ENCODE data around the gene SLAMF7. TPM values are rescaled to one million over a fixed set of nuclear protein-coding genes. Genes with fewer than 3 reads are reported as not detected.

SLAMF7 gene
- total and polyA plus RNA-seq, 10 of the 15 experiments (the other 5 are each of a cell fraction or from before 2014, with no cell fraction given): 66.6 to 284 (median 108) TPM

DNA sequence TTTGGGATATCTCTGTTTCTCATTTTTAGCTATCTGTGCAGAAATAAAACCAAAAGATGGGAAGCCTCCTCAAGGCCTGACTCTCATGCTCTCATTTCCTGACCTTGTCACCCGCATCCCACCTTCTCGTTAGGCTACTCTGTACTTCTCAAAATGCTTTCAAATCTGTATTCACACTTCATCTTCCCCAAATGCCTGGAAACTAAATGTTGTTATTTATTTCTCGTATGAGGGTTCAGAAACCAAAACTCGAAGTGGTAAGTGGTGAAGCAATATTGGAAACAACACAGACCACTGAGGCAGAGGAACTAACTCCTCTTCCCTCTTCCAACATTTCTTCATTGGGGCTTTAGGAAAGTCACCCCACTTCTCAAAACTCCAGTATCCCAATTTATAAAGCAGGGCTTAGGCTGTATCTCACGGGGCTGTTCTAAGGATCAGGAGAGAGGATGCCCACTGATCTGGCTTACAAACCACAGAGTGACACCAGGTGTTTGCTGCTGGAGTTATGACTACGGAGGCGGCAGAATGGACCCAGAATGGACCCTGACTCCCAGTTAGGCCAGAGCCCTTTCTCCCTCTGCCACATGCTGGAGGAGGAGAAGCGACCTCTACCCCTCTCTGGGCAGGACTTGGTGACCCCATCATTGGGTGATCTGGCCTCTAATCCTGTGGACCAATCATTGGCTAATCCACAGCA lies 3.5 kb downstream of the SLAMF7 start (continued):
- TF ChIP-seq ZNF592 (IDR thresholded peaks at IDR 0.05) (no peak), KDM1A (IDR thresholded peaks at IDR 0.05; ENCODE audit: borderline replicate concordance) (no peak), MEF2B (IDR thresholded peaks at IDR 0.05; ENCODE audit: partially characterized antibody, poor library complexity, severe bottlenecking) (no peak), SIX5 (IDR thresholded peaks at IDR 0.05; ENCODE audit: low read depth, low read length, severe bottlenecking) (no peak), PAX8 (IDR thresholded peaks at IDR 0.05) (no peak), POLR2AphosphoS2 (IDR thresholded peaks at IDR 0.05; ENCODE audit: low read depth, low read length) (peak; percentile 11; the same call in 1 of the 2 replicates), CHD1 (IDR thresholded peaks at IDR 0.05; ENCODE audit: low read depth, low read length) (no peak), NFYA (IDR thresholded peaks at IDR 0.05; ENCODE audit: borderline replicate concordance, low read depth, low read length) (no peak), TCF3 (IDR thresholded peaks at IDR 0.05; ENCODE audit: borderline replicate concordance, insufficient read depth, low read depth, low read length) (0 out of 2 replicates have a peak, but pooled peaks have one; percentile 52), BACH1 (IDR thresholded peaks at IDR 0.05; ENCODE audit: borderline replicate concordance) (0 out of 2 replicates have a peak, but pooled peaks have one; percentile 36), STAT1 (conservative IDR thresholded peaks at IDR 0.05) (no peak), YBX1 (IDR thresholded peaks at IDR 0.05) (no peak), ESRRA (IDR thresholded peaks at IDR 0.05; ENCODE audit: low read length) (0 out of 2 replicates have a peak, but pooled peaks have one; percentile 37), EED (IDR thresholded peaks at IDR 0.05; ENCODE audit: low read depth) (0 out of 2 replicates have a peak, but pooled peaks have one; percentile 6), BHLHE40 (IDR thresholded peaks at IDR 0.05; ENCODE audit: borderline replicate concordance in 1 of 2, low read depth in 2 of 2, low read length in 1 of 2) (no peak), TCF7 (IDR thresholded peaks at IDR 0.05; ENCODE audit: borderline replicate concordance) (no peak), HDAC6 (IDR thresholded peaks at IDR 0.05; ENCODE audit: unreplicated experiment) (no peak), GATAD2B (conservative IDR thresholded peaks at IDR 0.05; ENCODE audit: low read depth) (no peak), NFXL1 (IDR thresholded peaks at IDR 0.05; ENCODE audit: borderline replicate concordance) (no peak)
- TF ChIP-seq, protein P1, sequence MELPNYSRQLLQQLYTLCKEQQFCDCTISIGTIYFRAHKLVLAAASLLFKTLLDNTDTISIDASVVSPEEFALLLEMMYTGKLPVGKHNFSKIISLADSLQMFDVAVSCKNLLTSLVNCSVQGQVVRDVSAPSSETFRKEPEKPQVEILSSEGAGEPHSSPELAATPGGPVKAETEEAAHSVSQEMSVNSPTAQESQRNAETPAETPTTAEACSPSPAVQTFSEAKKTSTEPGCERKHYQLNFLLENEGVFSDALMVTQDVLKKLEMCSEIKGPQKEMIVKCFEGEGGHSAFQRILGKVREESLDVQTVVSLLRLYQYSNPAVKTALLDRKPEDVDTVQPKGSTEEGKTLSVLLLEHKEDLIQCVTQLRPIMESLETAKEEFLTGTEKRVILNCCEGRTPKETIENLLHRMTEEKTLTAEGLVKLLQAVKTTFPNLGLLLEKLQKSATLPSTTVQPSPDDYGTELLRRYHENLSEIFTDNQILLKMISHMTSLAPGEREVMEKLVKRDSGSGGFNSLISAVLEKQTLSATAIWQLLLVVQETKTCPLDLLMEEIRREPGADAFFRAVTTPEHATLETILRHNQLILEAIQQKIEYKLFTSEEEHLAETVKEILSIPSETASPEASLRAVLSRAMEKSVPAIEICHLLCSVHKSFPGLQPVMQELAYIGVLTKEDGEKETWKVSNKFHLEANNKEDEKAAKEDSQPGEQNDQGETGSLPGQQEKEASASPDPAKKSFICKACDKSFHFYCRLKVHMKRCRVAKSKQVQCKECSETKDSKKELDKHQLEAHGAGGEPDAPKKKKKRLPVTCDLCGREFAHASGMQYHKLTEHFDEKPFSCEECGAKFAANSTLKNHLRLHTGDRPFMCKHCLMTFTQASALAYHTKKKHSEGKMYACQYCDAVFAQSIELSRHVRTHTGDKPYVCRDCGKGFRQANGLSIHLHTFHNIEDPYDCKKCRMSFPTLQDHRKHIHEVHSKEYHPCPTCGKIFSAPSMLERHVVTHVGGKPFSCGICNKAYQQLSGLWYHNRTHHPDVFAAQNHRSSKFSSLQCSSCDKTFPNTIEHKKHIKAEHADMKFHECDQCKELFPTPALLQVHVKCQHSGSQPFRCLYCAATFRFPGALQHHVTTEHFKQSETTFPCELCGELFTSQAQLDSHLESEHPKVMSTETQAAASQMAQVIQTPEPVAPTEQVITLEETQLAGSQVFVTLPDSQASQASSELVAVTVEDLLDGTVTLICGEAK (IDR thresholded peaks at IDR 0.05; ENCODE audit: borderline replicate concordance): 0 out of 2 replicates have a peak, but pooled peaks have one; percentile 20
- TF ChIP-seq, protein P2, sequence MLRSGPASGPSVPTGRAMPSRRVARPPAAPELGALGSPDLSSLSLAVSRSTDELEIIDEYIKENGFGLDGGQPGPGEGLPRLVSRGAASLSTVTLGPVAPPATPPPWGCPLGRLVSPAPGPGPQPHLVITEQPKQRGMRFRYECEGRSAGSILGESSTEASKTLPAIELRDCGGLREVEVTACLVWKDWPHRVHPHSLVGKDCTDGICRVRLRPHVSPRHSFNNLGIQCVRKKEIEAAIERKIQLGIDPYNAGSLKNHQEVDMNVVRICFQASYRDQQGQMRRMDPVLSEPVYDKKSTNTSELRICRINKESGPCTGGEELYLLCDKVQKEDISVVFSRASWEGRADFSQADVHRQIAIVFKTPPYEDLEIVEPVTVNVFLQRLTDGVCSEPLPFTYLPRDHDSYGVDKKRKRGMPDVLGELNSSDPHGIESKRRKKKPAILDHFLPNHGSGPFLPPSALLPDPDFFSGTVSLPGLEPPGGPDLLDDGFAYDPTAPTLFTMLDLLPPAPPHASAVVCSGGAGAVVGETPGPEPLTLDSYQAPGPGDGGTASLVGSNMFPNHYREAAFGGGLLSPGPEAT (IDR thresholded peaks at IDR 0.05; ENCODE audit: low read depth): no peak

All from GM12878 (cell line).